Natural killer cell (primary cell): ENCODE measurements around the gene CABS1. TPM values are rescaled to one million over a fixed set of nuclear protein-coding genes. Genes with fewer than 3 reads are reported as not detected.

ENCODE experiments used
- ATAC-seq, 3 donors: fragments of 150-1000 bp in 2 of 3; fragments of 200-7000 bp in 1 of 3; cut with Tn5 transposase; 1 replicate in 1 of 3; 2 replicates in 2 of 3; pipeline ENCODE4 v1.10.0; 2021; ENCODE audit warnings: mild to moderate bottlenecking in 2 of 3, moderate library complexity in 2 of 3
- DNase-seq, 2 donors: peaks; one replicate each; pipeline versions ENCODE4 v3.0.0 to v3.0.0-alpha.2; 2013 to 2021; ENCODE audit warnings: mixed read lengths in 1 of 2
- H3K27ac ChIP-seq: one replicate; pipeline ENCODE4 v1.5.1; 2013; ENCODE audit warnings: mild to moderate bottlenecking, low read length
- H3K27me3 ChIP-seq: one replicate; pipeline ENCODE4 v1.6.1; 2013; ENCODE audit warnings: low read length; ENCODE audit not compliant: control insufficient read depth, insufficient read depth
- H3K36me3 ChIP-seq: one replicate; pipeline ENCODE4 v1.6.1; 2013; ENCODE audit warnings: low read length; ENCODE audit not compliant: control insufficient read depth, insufficient read depth
- H3K4me1 ChIP-seq: one replicate; pipeline ENCODE4 v1.6.1; 2013; ENCODE audit warnings: low read length; ENCODE audit not compliant: control insufficient read depth, insufficient read depth
- H3K4me3 ChIP-seq: one replicate; pipeline ENCODE4 v1.5.1; 2013; ENCODE audit warnings: low read length
- H3K9me3 ChIP-seq: one replicate; pipeline ENCODE4 v1.6.1; 2013; ENCODE audit warnings: low read length; ENCODE audit not compliant: control insufficient read depth, insufficient read depth
- H3K27ac Mint-ChIP-seq, 2 donors: one replicate each; pipeline ENCODE4 v1.8.0; 2022; ENCODE audit warnings: mild to moderate bottlenecking in 2 of 2, mixed read lengths in 2 of 2, moderate library complexity in 1 of 2
- H3K27me3 Mint-ChIP-seq, 2 donors: one replicate each; pipeline ENCODE4 v1.8.0; 2022; ENCODE audit warnings: low read depth in 2 of 2, mixed read lengths in 2 of 2
- H3K36me3 Mint-ChIP-seq: one replicate; pipeline ENCODE4 v1.8.0; 2022; ENCODE audit warnings: mixed read lengths
- H3K4me1 Mint-ChIP-seq, 2 donors: one replicate each; pipeline ENCODE4 v1.8.0; 2022; ENCODE audit warnings: mixed read lengths in 2 of 2
- H3K4me3 Mint-ChIP-seq: one replicate; pipeline ENCODE4 v1.8.0; 2022; ENCODE audit warnings: mild to moderate bottlenecking, moderate library complexity, mixed read lengths
- H3K9me3 Mint-ChIP-seq, 2 donors: one replicate each; pipeline ENCODE4 v1.8.0; 2022; ENCODE audit warnings: mixed read lengths in 2 of 2
- whole genome bisulfite sequencing: methylation state at CpG from one replicate; pipeline ENCODE4 v1.1.7; 2013; ENCODE audit warnings: missing lambda C conversion rate; ENCODE audit not compliant: insufficient coverage; 5-methylcytosine and 5-hydroxymethylcytosine counted together
- intact Hi-C: fragments of 100-400 bp; cut with micrococcal nuclease; formaldehyde crosslinking; loops from one replicate; pipeline ENCODE4 v1.14.2; 2022
- total RNA-seq, 4 donors: library from RNA; stranded (reverse); fragments of 120-200 nt in 1 of 4; gene quantifications; one replicate each; pipeline versions ENCODE4 v1.2.3 to v1.2.4, GENCODE V29; 2013 to 2022
- TF ChIP-seq, protein P1 (sequence below): fragments of 200-600 bp; IDR thresholded peaks from one replicate; pipeline ENCODE4 v1.8.0; 2022; ENCODE audit warnings: antibody characterized with exemption

Gene CABS1
- total RNA-seq, 3 donors from 2014 or later (not counting 1 experiment from before 2014, with no cell fraction given), result not detected

DNA sequence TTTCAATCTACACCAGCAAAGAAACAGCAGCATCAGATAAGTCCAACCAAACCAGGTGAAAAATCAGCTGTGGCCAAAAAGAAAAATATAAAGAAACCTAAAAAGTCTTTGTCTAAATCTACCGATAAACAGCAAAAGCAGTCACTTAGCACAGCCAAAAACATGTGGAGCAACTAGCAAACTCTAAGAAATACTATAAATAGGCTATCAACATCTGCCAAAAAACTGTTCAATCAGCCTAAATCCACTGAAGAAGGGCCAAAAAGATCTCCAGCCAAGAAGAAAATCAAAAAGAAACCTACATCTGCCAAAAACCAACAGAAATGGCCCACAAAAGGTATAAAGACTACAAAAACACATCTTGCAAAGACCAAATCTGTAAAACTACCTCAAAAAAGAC, 36.7 kb upstream of the CABS1 start:
- TF ChIP-seq, protein P1, sequence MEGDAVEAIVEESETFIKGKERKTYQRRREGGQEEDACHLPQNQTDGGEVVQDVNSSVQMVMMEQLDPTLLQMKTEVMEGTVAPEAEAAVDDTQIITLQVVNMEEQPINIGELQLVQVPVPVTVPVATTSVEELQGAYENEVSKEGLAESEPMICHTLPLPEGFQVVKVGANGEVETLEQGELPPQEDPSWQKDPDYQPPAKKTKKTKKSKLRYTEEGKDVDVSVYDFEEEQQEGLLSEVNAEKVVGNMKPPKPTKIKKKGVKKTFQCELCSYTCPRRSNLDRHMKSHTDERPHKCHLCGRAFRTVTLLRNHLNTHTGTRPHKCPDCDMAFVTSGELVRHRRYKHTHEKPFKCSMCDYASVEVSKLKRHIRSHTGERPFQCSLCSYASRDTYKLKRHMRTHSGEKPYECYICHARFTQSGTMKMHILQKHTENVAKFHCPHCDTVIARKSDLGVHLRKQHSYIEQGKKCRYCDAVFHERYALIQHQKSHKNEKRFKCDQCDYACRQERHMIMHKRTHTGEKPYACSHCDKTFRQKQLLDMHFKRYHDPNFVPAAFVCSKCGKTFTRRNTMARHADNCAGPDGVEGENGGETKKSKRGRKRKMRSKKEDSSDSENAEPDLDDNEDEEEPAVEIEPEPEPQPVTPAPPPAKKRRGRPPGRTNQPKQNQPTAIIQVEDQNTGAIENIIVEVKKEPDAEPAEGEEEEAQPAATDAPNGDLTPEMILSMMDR, result no peak

DNA sequence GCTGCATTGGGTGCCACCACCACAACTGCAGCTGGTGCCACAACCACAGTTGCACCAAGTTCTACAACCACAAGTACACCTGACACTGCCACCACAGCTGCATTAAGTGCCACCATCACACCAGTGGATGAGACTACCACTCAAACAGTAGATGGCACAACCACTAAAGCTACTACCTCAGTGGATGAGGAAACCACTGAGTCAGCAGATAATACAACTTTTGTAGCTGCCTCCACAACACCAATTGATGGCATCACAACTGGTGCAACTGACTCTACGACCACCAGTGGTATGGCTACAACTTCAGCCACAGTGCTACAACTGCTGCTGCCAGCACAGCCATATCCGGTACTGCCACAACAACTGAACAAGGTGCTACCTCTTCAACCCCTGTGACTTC, 35.1 kb upstream of the CABS1 start:
- TF ChIP-seq, protein P1, result no peak
- Mint-ChIP-seq H3K4me3 (no peak overlapping the region), H3K27me3 (no peaks in the 10 kb centered on the region), H3K36me3 (no peaks in the 10 kb centered on the region), H3K27ac (no peak overlapping the region), H3K9me3 (peaks cover 3 to 5% of the 10 kb centered on the region in 2 donors), H3K4me1 (no peaks in the 10 kb centered on the region)
- no peaks in the 10 kb centered on the region for H3K4me1 ChIP-seq
- no peaks in the 10 kb centered on the region for H3K36me3 ChIP-seq
- H3K9me3 ChIP-seq, result peaks cover 6% of the 10 kb centered on the region
- WGBS, result 88% methylated on average over 2 of the region's 2 CpGs
- no peak overlapping the region for H3K27ac ChIP-seq
- H3K27me3 ChIP-seq, result no peaks in the 10 kb centered on the region
- intact Hi-C loops, result no loop called here
- H3K4me3 ChIP-seq, result no peak overlapping the region
- no peak for DNase-seq
- ATAC-seq, result no peak

More for the DNA sequence above, 36.7 kb upstream of the CABS1 start:
- no peak overlapping the region for H3K4me3 ChIP-seq
- H3K27ac ChIP-seq, result no peak overlapping the region
- no peak overlapping the region for H3K27ac Mint-ChIP-seq
- H3K9me3 ChIP-seq, result peaks cover 6% of the 10 kb centered on the region
- peaks cover 6 to 9% of the 10 kb centered on the region in 2 donors for H3K9me3 Mint-ChIP-seq
- H3K27me3 Mint-ChIP-seq, result no peaks in the 10 kb centered on the region
- WGBS, result 100% methylated on average over 1 of the region's 1 CpG
- ATAC-seq, result no peak
- H3K36me3 ChIP-seq, result no peaks in the 10 kb centered on the region
- H3K36me3 Mint-ChIP-seq, result no peaks in the 10 kb centered on the region
- no peaks in the 10 kb centered on the region for H3K27me3 ChIP-seq
- H3K4me3 Mint-ChIP-seq, result no peak overlapping the region
- intact Hi-C loops, result no loop called here
- no peaks in the 10 kb centered on the region for H3K4me1 ChIP-seq
- no peaks in the 10 kb centered on the region for H3K4me1 Mint-ChIP-seq
- DNase-seq, result no peak

DNA sequence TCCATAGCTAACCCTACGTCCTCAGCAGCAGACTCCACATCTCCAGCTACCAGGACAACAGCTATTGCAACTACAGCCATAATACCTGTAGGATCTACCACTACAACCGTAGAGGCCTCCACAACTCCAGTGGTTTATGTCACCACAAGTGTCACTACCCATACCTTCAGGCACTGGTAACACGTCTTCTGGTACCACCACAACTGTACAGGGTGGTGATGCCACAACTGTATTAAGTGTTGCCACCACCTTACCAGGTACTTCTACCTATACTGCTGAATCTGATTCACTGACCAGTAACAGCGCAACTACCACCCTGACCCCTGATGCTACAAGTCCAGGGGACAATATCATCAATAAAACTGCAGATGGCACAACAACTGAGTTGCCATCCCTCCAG, 34.6 kb upstream of the CABS1 start:
- Histone ChIP-seq H3K9me3 (peaks cover 6% of the 10 kb centered on the region), H3K36me3 (no peaks in the 10 kb centered on the region), H3K27me3 (no peaks in the 10 kb centered on the region), H3K27ac (no peak overlapping the region), H3K4me3 (no peak overlapping the region), H3K4me1 (no peaks in the 10 kb centered on the region)
- H3K36me3 Mint-ChIP-seq, result no peaks in the 10 kb centered on the region
- peak in 1 of 3 donors; percentile 52 for ATAC-seq
- no peak overlapping the region for H3K27ac Mint-ChIP-seq
- intact Hi-C loops, result no loop called here
- peaks cover 3 to 5% of the 10 kb centered on the region in 2 donors for H3K9me3 Mint-ChIP-seq
- H3K27me3 Mint-ChIP-seq, result no peaks in the 10 kb centered on the region
- 78% methylated on average over 4 of the region's 4 CpGs for WGBS
- no peak for DNase-seq
- H3K4me1 Mint-ChIP-seq, result no peaks in the 10 kb centered on the region
- TF ChIP-seq, protein P1, result no peak
- H3K4me3 Mint-ChIP-seq, result no peak overlapping the region

DNA sequence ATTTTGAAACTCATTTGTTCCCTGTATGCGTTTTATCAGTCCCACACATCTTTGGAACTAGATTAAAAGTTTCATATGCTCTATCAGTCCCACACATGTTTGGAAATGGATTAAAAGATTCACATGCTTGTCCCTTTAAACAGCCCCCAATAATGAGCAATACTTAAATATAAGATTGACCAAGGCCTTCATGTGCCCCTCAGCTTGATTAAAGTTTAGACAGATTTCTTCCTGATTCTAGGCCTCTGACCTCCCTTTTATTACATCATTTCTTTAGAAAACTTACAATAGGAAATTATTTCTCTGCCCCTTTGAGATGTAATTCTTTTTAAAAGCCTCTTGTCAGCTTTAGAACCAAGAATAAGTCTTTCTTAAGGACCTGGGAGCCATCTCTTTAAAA, 31.7 kb upstream of the CABS1 start:
- DNase-seq (no peak), ATAC-seq (no peak)
- Histone ChIP-seq H3K27me3 (no peaks in the 10 kb centered on the region), H3K4me3 (no peak overlapping the region), H3K9me3 (no peaks in the 10 kb centered on the region), H3K4me1 (no peaks in the 10 kb centered on the region), H3K27ac (no peak overlapping the region), H3K36me3 (no peaks in the 10 kb centered on the region)
- Mint-ChIP-seq H3K27ac (no peak overlapping the region), H3K4me3 (no peak overlapping the region), H3K36me3 (no peaks in the 10 kb centered on the region), H3K9me3 (peaks cover 8 to 13% of the 10 kb centered on the region in 2 donors), H3K27me3 (no peaks in the 10 kb centered on the region), H3K4me1 (no peaks in the 10 kb centered on the region)
- TF ChIP-seq, protein P1, result no peak
- intact Hi-C loops, result no loop called here
- WGBS, result no CpG with 5 or more reads among the region's 1 CpG
